Peyer's patch (tissue), 4 donors: Measurements from ENCODE around the gene ABCC8. TPM values are rescaled to one million over a fixed set of nuclear protein-coding genes. Genes with fewer than 3 reads are reported as not detected.

ENCODE experiments used
- DNase-seq, 3 donors: peaks; one replicate each; pipeline ENCODE4 v3.0.0-alpha.2; 2017 to 2019
- H3K27ac ChIP-seq, 4 donors: fragments of 200-600 bp; sonication (generic); one replicate each; pipeline ENCODE4 v1.5.1; 2016 to 2019
- H3K27me3 ChIP-seq, 2 donors: fragments of 200-600 bp; sonication (generic); one replicate each; pipeline ENCODE4 v1.5.1; 2019
- H3K36me3 ChIP-seq, 3 donors: fragments of 200-600 bp; sonication (generic); one replicate each; pipeline ENCODE4 v1.5.1; 2016 to 2019
- H3K4me1 ChIP-seq, 4 donors: fragments of 200-600 bp; sonication (generic); one replicate each; pipeline ENCODE4 v1.5.1; 2016 to 2019
- H3K4me3 ChIP-seq, 4 donors: fragments of 200-600 bp; sonication (generic); 1 replicate in 3 of 4; 2 replicates in 1 of 4; pipeline ENCODE4 v1.5.1; 2016 to 2019; ENCODE audit warnings: mild to moderate bottlenecking in 1 of 4
- H3K9me3 ChIP-seq, 4 donors: fragments of 200-600 bp; sonication (generic); one replicate each; pipeline ENCODE4 v1.5.1; 2016 to 2019; ENCODE audit warnings: mild to moderate bottlenecking in 1 of 4
- CTCF ChIP-seq, 6 experiments: fragments of 450-650 bp in 4 of 6; fragments of 200-600 bp in 2 of 6; sonication (generic) in 1 of 6; IDR thresholded peaks; one replicate each; pipeline ENCODE4 v1.5.1; 2017 to 2019; ENCODE audit warnings: antibody characterized with exemption in 6 of 6, mild to moderate bottlenecking in 3 of 6, moderate library complexity in 1 of 6
- POLR2A ChIP-seq, 2 donors: fragments of 450-650 bp; IDR thresholded peaks; one replicate each; pipeline ENCODE4 v1.5.1; 2017; ENCODE audit warnings: antibody characterized with exemption in 2 of 2, mild to moderate bottlenecking in 2 of 2, moderate library complexity in 2 of 2
- total RNA-seq, 4 donors: library from RNA; depleted of rRNA; stranded (reverse); fragments of >200 nt; gene quantifications; one replicate each; pipeline ENCODE4 v1.1.0, GENCODE V29; 2016

ABCC8 gene
- total RNA-seq, 4 donors from 2014 or later = 7.4 to 301 (median 19.2) TPM

GRCh38 chr11:17399236-17399635 is 77.4 kb downstream of the ABCC8 start:
- TF ChIP-seq POLR2A (IDR thresholded peaks at IDR 0.05) (no peak), CTCF (IDR thresholded peaks at IDR 0.05) (no peak)
- no peak for DNase-seq
- Histone ChIP-seq H3K9me3 (no peaks in the 10 kb centered on the region), H3K36me3 (no peaks in the 10 kb centered on the region), H3K27me3 (no peaks in the 10 kb centered on the region), H3K4me3 (no peak overlapping the region), H3K27ac (no peak overlapping the region), H3K4me1 (no peaks in the 10 kb centered on the region)

- Histone ChIP-seq H3K27ac (no peak overlapping the region), H3K36me3 (no peaks in the 10 kb centered on the region), H3K9me3 (no peaks in the 10 kb centered on the region), H3K4me1 (no peaks in the 10 kb centered on the region), H3K27me3 (no peaks in the 10 kb centered on the region), H3K4me3 (no peak overlapping the region)
- no peak for TF ChIP-seq CTCF (IDR thresholded peaks at IDR 0.05)
- no peak for TF ChIP-seq POLR2A (IDR thresholded peaks at IDR 0.05)
- DNase-seq = no peak
These were observed 79.2 kb downstream of the ABCC8 start for GRCh38 chr11:17397311-17398002.

GRCh38 chr11:17396598-17397310 is 79.9 kb downstream of the ABCC8 start:
- H3K4me3 ChIP-seq = no peak overlapping the region
- no peak for DNase-seq
- TF ChIP-seq CTCF (IDR thresholded peaks at IDR 0.05) (no peak), POLR2A (IDR thresholded peaks at IDR 0.05) (no peak)
- H3K9me3 ChIP-seq = no peaks in the 10 kb centered on the region
- H3K36me3 ChIP-seq = no peaks in the 10 kb centered on the region
- no peak overlapping the region for H3K27ac ChIP-seq
- H3K27me3 ChIP-seq = no peaks in the 10 kb centered on the region
- H3K4me1 ChIP-seq = no peaks in the 10 kb centered on the region

- no peak for DNase-seq
- TF ChIP-seq POLR2A (IDR thresholded peaks at IDR 0.05) = no peak
- no peak for TF ChIP-seq CTCF (IDR thresholded peaks at IDR 0.05)
- no peaks in the 10 kb centered on the region for H3K27me3 ChIP-seq
- no peaks in the 10 kb centered on the region for H3K4me1 ChIP-seq
- no peaks in the 10 kb centered on the region for H3K36me3 ChIP-seq
- H3K4me3 ChIP-seq = no peak overlapping the region
- H3K27ac ChIP-seq = no peak overlapping the region
- H3K9me3 ChIP-seq = no peaks in the 10 kb centered on the region
These were observed 80.7 kb downstream of the ABCC8 start for GRCh38 chr11:17395978-17396377.

GRCh38 chr11:17395554-17395961 is 81.1 kb downstream of the ABCC8 start:
- no peak for DNase-seq

More at GRCh38 chr11:17395554-17395961, 81.1 kb downstream of the ABCC8 start:
- Histone ChIP-seq H3K27me3 (no peaks in the 10 kb centered on the region), H3K4me1 (no peaks in the 10 kb centered on the region), H3K4me3 (no peak overlapping the region), H3K36me3 (no peaks in the 10 kb centered on the region), H3K27ac (no peak overlapping the region), H3K9me3 (no peaks in the 10 kb centered on the region)
- no peak for TF ChIP-seq CTCF (IDR thresholded peaks at IDR 0.05)
- no peak for TF ChIP-seq POLR2A (IDR thresholded peaks at IDR 0.05)
